Tibial artery (tissue), 4 donors: ENCODE data around the gene KCNG1.

ENCODE experiments used
- DNase-seq, 2 donors: peaks; one replicate each; pipeline ENCODE4 v3.0.0-alpha.2; 2019
- H3K27ac ChIP-seq, 2 donors: fragments of 200-600 bp; sonication (generic) in 1 of 2; 1 replicate in 1 of 2; 2 replicates in 1 of 2; pipeline ENCODE4 v1.5.1; 2018 to 2019; ENCODE audit warnings: mild to moderate bottlenecking in 1 of 2
- H3K27me3 ChIP-seq, 2 donors: fragments of 200-600 bp; sonication (generic) in 1 of 2; one replicate each; pipeline versions ENCODE4 v1.5.1 to v1.6.0; 2016 to 2019
- H3K36me3 ChIP-seq, 3 donors: fragments of 200-600 bp; sonication (generic) in 2 of 3; one replicate each; pipeline ENCODE4 v1.5.1; 2016 to 2019; ENCODE audit warnings: mild to moderate bottlenecking in 2 of 3
- H3K4me1 ChIP-seq, 4 donors: fragments of 200-600 bp; sonication (generic) in 2 of 4; 1 replicate in 3 of 4; 2 replicates in 1 of 4; pipeline ENCODE4 v1.5.1; 2016 to 2019
- H3K4me3 ChIP-seq, 2 donors: fragments of 200-600 bp; sonication (generic) in 1 of 2; 1 replicate in 1 of 2; 2 replicates in 1 of 2; pipeline ENCODE4 v1.5.1; 2018 to 2019; ENCODE audit warnings: mild to moderate bottlenecking in 2 of 2
- H3K9me3 ChIP-seq, 3 donors: fragments of 200-600 bp; sonication (generic) in 1 of 3; one replicate each; pipeline ENCODE4 v1.5.1; 2016 to 2019
- CTCF ChIP-seq, 2 experiments: fragments of 200-600 bp in 1 of 2; fragments of 450-650 bp in 1 of 2; IDR thresholded peaks; one replicate each; pipeline ENCODE4 v1.5.1; 2017 to 2019; ENCODE audit warnings: antibody characterized with exemption in 2 of 2, mild to moderate bottlenecking in 1 of 2, moderate library complexity in 1 of 2
- intact Hi-C: fragments of 100-400 bp; cut with DNase I; formaldehyde crosslinking; loops from one replicate; pipeline ENCODE4 v1.15.0; 2023; ENCODE audit warnings: low total_unique reads

KCNG1 gene

GRCh38 chr20:51010043-51010365 lies 12.9 kb downstream of the KCNG1 start:
- H3K27me3 ChIP-seq: peaks cover 0 to 30% of the 10 kb centered on the region in 2 donors
- no peaks in the 10 kb centered on the region for H3K9me3 ChIP-seq
- H3K4me3 ChIP-seq: no peak overlapping the region
- intact Hi-C loops: no loop called here
- H3K4me1 ChIP-seq: no peaks in the 10 kb centered on the region
- no peak overlapping the region for H3K27ac ChIP-seq
- TF ChIP-seq CTCF (IDR thresholded peaks at IDR 0.05): no peak
- no peak for DNase-seq
- H3K36me3 ChIP-seq: no peaks in the 10 kb centered on the region

GRCh38 chr20:51009303-51010042 lies 13.4 kb downstream of the KCNG1 start:
- H3K27me3 ChIP-seq: peaks cover 0 to 25% of the 10 kb centered on the region in 2 donors
- H3K4me1 ChIP-seq: no peaks in the 10 kb centered on the region
- intact Hi-C loops: no loop called here
- no peaks in the 10 kb centered on the region for H3K9me3 ChIP-seq
- H3K27ac ChIP-seq: no peak overlapping the region
- no peak overlapping the region for H3K4me3 ChIP-seq
- DNase-seq: no peak
- H3K36me3 ChIP-seq: no peaks in the 10 kb centered on the region
- no peak for TF ChIP-seq CTCF (IDR thresholded peaks at IDR 0.05)

DNA sequence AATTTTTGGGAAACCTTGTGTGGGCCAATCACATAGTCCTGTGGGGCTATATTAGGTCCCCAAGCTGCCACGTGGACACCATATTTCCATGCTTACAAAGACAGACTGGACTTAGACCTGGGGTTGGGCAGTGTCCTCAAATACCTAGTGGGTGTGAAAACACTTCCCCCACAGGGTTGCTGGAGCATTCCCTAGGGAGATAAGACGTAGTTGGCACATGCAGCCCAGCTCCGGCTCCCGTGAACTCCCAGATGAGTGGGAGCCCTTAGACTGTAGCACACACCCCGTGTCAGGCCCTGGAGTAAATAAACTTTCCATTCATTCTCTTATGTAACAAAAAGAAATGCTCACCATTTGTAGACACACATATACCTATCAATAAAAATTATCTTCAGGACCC lies 14.2 kb downstream of the KCNG1 start:
- no peak overlapping the region for H3K27ac ChIP-seq
- no peaks in the 10 kb centered on the region for H3K4me1 ChIP-seq
- intact Hi-C loops: no loop called here
- H3K9me3 ChIP-seq: no peaks in the 10 kb centered on the region
- peaks cover 0 to 27% of the 10 kb centered on the region in 2 donors for H3K27me3 ChIP-seq
- no peak overlapping the region for H3K4me3 ChIP-seq
- no peaks in the 10 kb centered on the region for H3K36me3 ChIP-seq
- no peak for DNase-seq
- no peak for TF ChIP-seq CTCF (IDR thresholded peaks at IDR 0.05)

- intact Hi-C loops: no loop called here
- TF ChIP-seq CTCF (IDR thresholded peaks at IDR 0.05): no peak
- H3K4me1 ChIP-seq: no peaks in the 10 kb centered on the region
These were observed 17.7 kb downstream of the KCNG1 start for GRCh38 chr20:51005214-51005613.

DNA sequence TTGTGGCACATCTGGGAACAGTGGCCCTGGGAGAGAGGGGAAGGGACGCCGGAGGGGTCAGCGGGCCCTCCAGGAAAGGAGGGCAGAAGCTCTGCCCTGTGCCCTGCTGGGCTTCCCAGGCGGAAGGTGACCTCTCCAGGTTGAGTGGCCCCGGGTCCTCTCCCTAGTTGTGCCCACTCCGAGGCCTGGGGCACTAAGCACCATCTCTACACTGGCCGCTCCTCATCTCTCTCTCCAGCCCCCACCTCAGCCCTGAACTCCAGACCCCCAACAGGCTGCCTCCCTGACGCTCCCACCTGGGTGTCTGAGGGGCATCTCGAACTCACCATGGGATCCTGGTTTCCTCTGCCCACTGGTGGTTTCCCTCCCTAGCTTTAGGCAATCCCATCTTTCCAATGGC lies 18.1 kb downstream of the KCNG1 start:
- intact Hi-C loops: no loop called here
- H3K27me3 ChIP-seq: peaks cover 0 to 46% of the 10 kb centered on the region in 2 donors
- no peaks in the 10 kb centered on the region for H3K36me3 ChIP-seq
- no peak overlapping the region for H3K27ac ChIP-seq
- no peak overlapping the region for H3K4me3 ChIP-seq
- H3K9me3 ChIP-seq: no peaks in the 10 kb centered on the region
- no peak for TF ChIP-seq CTCF (IDR thresholded peaks at IDR 0.05)
- DNase-seq: no peak
- no peaks in the 10 kb centered on the region for H3K4me1 ChIP-seq

More at GRCh38 chr20:51005214-51005613, 17.7 kb downstream of the KCNG1 start:
- Histone ChIP-seq H3K4me3 (no peak overlapping the region), H3K36me3 (no peaks in the 10 kb centered on the region), H3K9me3 (no peaks in the 10 kb centered on the region), H3K27me3 (peaks cover 0 to 42% of the 10 kb centered on the region in 2 donors), H3K27ac (no peak overlapping the region)
- DNase-seq: no peak
